Measurements from ENCODE around the gene LTA4H.

Gene LTA4H

DNA sequence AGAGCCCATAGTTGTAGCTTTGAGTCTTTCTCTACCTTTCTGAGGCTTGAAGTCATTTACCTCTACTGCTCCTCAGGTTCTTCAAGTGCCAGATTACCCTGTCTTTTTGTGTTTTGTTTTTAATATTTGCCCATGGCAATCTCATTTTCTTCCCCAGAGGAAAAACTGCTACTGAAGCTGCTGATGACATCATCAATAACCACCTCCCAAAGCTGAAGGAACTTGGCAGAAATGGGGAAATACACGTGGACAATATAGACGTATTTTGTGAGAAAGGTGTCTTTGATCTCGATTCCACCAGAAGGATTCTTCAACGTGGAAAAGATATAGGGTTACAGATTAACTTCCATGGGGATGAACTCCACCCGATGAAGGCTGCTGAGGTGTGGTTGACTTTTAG, 75.1 kb downstream of the LTA4H start:
- no peak overlapping the region for H3K4me3 ChIP-seq (ENCODE audit: low read depth, low read length)

DNA sequence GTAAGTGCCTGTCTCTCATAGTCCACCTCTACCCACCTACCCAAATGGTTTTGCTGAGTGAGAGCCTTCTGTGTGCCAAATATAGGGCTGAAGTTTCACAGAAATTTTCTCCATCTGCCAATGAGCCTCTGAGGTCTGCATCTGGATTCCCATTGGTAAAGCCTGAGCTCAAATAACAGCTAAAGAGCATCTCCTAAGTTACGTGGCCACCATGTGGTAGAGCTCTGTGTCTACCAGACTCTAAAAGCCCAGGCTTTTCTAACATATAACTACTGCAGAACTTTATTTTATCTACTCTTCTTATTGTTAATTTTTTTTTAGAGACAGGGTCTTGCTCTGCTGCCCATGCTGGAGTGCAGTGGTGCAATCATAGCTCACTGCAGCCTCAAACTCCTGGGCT, 76.3 kb downstream of the LTA4H start:
- H3K4me3 ChIP-seq (ENCODE audit: low read depth, low read length): no peak overlapping the region

DNA sequence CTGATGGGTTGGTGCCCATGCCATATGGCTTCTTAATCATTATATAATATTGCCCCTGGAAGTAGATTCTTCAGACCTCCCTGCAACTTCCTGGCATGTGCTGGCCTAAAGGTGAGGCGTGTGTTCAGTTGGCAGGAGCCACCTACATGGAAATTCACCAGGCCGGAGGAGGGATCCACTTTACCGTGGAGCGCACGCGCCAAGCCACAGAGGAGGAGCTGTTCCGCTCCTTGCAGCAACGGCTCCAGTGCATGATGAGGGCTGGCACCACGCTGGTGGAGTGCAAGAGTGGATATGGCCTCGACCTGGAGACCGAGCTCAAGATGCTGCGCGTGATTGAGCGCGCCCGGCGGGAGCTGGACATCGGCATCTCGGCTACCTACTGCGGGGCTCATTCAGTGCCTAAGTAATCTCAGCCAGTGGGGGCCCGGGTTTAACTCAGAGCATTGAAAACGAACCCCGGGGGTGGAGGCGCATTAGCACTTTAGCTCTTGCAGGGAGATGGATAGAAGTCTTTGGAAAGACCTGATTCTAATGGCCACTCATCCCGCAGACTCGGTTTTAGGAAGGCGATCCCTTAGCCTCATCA, 78.7 kb downstream of the LTA4H start:
- no peak overlapping the region for H3K4me3 ChIP-seq (ENCODE audit: low read depth, low read length)

DNA sequence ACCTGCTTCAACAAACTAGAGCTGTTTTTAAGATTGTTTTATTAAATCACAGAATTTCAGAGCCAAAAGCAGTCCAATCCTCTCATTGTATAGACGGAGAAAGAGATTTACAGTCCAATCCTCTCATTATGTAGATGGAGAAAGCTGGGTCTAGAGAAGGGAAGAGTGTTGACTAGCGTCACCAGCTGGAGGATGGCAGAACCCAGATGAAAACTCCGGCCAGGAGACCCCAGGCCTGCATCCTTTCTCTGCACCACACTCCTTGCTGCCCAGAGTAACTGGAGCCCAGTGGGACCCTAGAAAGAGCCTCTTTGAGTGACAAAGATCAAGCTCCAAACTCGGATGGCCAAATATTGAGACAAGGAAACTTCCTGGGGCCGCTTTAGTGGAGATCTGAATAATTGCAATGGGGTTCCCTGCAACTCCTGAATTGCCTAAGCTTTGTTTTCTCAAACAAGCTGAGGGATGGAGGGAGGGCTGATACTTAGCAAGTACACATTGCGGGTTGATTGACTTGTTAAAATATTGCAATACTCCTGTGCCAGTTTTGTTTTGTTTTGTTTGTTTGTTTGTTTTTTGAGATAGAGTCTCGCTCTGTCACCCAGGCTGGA, 79.7 kb downstream of the LTA4H start:
- H3K4me3 ChIP-seq (ENCODE audit: low read depth, low read length): no peak overlapping the region

DNA sequence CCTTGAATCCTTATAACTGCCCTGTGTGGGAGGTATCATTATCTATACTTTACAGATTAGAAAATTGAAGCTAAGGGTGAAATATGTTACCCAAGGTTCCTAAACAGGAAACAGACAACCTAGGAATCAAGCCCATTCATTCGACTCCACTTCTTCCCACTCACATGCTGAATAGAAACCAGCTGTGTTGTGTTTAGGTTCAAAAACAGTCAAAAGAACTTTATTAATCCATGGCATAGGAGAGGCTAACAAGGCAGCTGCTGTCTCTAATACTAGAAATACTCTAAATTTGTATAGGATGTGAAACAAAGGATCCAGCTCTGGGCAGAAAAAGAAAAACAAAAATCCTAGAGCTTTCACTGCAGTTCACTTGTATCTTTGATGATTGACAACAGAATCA, 82.4 kb downstream of the LTA4H start:
- H3K4me3 ChIP-seq (ENCODE audit: low read depth, low read length): no peak overlapping the region

DNA sequence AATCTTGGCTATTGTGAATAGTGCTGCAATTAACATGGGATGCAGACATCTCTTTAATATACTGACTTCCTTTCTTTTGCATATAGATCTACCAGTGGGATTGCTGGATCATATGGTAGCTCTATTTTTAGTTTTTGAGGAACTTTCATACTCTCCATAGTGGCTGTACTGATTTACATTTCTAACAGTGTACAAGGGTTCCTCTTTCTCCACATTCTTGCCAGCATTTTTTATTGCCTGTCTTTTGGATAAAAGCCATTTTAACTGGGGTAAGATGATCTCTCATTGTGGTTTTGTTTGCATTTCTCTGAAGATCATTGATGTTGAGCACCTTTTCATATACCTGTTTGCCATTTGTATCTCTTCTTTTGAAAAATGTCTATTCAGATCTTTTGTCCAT, 83.9 kb downstream of the LTA4H start:
- H3K4me3 ChIP-seq (ENCODE audit: low read depth, low read length): no peak overlapping the region
